ENCODE data around the gene PDCD2. TPM values are rescaled to one million over a fixed set of nuclear protein-coding genes. Genes with fewer than 3 reads are reported as not detected.

Gene PDCD2
- total RNA-seq, 1 donor from 2014 or later, result 59.0 TPM

- peaks cover 9% of the 10 kb centered on the region for H3K4me1 Mint-ChIP-seq (ENCODE audit: low read depth, unreplicated experiment)
- no peak overlapping the region for H3K27ac Mint-ChIP-seq (ENCODE audit: unreplicated experiment)
- no peak for DNase-seq
- no peaks in the 10 kb centered on the region for H3K36me3 Mint-ChIP-seq (ENCODE audit: unreplicated experiment)
- TF ChIP-seq CTCF (IDR thresholded peaks at IDR 0.05; ENCODE audit: partially characterized antibody, unreplicated experiment), result no peak
- no peaks in the 10 kb centered on the region for H3K9me3 Mint-ChIP-seq (ENCODE audit: unreplicated experiment)
- no peak overlapping the region for H3K4me3 Mint-ChIP-seq (ENCODE audit: unreplicated experiment)
- peaks cover 2% of the 10 kb centered on the region for H3K27me3 Mint-ChIP-seq (ENCODE audit: unreplicated experiment)
These were observed 29.7 kb downstream of the PDCD2 start for GRCh38 chr6:170554796-170555137.

- peak; percentile 96 for DNase-seq
- no peaks in the 10 kb centered on the region for H3K9me3 Mint-ChIP-seq (ENCODE audit: unreplicated experiment)
- H3K4me3 Mint-ChIP-seq (ENCODE audit: unreplicated experiment), result no peak within 1 kb of the TSS
- peaks cover 2% of the 10 kb centered on the region for H3K27me3 Mint-ChIP-seq (ENCODE audit: unreplicated experiment)
- peaks cover 9% of the 10 kb centered on the region for H3K4me1 Mint-ChIP-seq (ENCODE audit: low read depth, unreplicated experiment)
- no peak for TF ChIP-seq CTCF (IDR thresholded peaks at IDR 0.05; ENCODE audit: partially characterized antibody, unreplicated experiment)
- H3K36me3 Mint-ChIP-seq (ENCODE audit: unreplicated experiment), result no peaks in the 10 kb centered on the region
- H3K27ac Mint-ChIP-seq (ENCODE audit: unreplicated experiment), result no peak within 1 kb of the TSS
These were observed 30.2 kb downstream of the PDCD2 start, which contains the start of gene TBP for GRCh38 chr6:170554013-170554795. TBP (plus strand) TSS chr6:170554369; CDS start chr6:170557030, 2,661 bp downstream.

- Mint-ChIP-seq H3K4me1 (ENCODE audit: low read depth, unreplicated experiment) (peaks cover 12% of the 10 kb centered on the region), H3K27me3 (ENCODE audit: unreplicated experiment) (peaks cover 2% of the 10 kb centered on the region), H3K9me3 (ENCODE audit: unreplicated experiment) (no peaks in the 10 kb centered on the region), H3K36me3 (ENCODE audit: unreplicated experiment) (no peaks in the 10 kb centered on the region), H3K27ac (ENCODE audit: unreplicated experiment) (no peak overlapping the region), H3K4me3 (ENCODE audit: unreplicated experiment) (no peak overlapping the region)
- no peak for TF ChIP-seq CTCF (IDR thresholded peaks at IDR 0.05; ENCODE audit: partially characterized antibody, unreplicated experiment)
- DNase-seq, result no peak
These were observed 30.9 kb downstream of the PDCD2 start for GRCh38 chr6:170553534-170554012.

GRCh38 chr6:170552765-170553533 is 31.5 kb downstream of the PDCD2 start, which contains the start of gene PSMB1:
PSMB1 (minus strand) TSS chr6:170553307; CDS start chr6:170553242, 65 bp downstream.
- no peaks in the 10 kb centered on the region for H3K36me3 Mint-ChIP-seq (ENCODE audit: unreplicated experiment)
- no peak for TF ChIP-seq CTCF (IDR thresholded peaks at IDR 0.05; ENCODE audit: partially characterized antibody, unreplicated experiment)

More at GRCh38 chr6:170552765-170553533, 31.5 kb downstream of the PDCD2 start, which contains the start of gene PSMB1:
- no peak within 1 kb of the TSS for H3K4me3 Mint-ChIP-seq (ENCODE audit: unreplicated experiment)
- DNase-seq, result peak; percentile 92
- H3K27ac Mint-ChIP-seq (ENCODE audit: unreplicated experiment), result no peak within 1 kb of the TSS
- peaks cover 12% of the 10 kb centered on the region for H3K4me1 Mint-ChIP-seq (ENCODE audit: low read depth, unreplicated experiment)
- H3K9me3 Mint-ChIP-seq (ENCODE audit: unreplicated experiment), result no peaks in the 10 kb centered on the region
- peaks cover 2% of the 10 kb centered on the region for H3K27me3 Mint-ChIP-seq (ENCODE audit: unreplicated experiment)

Data from glutamatergic neuron (in vitro differentiated cells).